ENCODE data around the gene DNAJB13.

The DNAJB13 gene

GRCh38 chr11:73996161-73996747 lies 45.4 kb downstream of the DNAJB13 start:
- ChIA-PET CTCF (interaction anchor here (1.2 kb wide), 1 partner anchor 32 kb away, joined by 5 read pairs; no protein-coding TSS in a partner anchor), POLR2A (ENCODE audit: low non-redundant PET) (no interaction called here)
- DNase-seq (ENCODE audit: low spot score), result no peak
- no peak overlapping the region for H3K27ac ChIP-seq
- TF ChIP-seq CTCF (conservative IDR thresholded peaks at IDR 0.05; ENCODE audit: low read depth), result no peak

GRCh38 chr11:73997120-73997770 lies 46.4 kb downstream of the DNAJB13 start:
- POLR2A ChIA-PET (ENCODE audit: low non-redundant PET), result no interaction called here
- H3K27ac ChIP-seq, result no peak overlapping the region
- no peak for DNase-seq (ENCODE audit: low spot score)
- no peak for TF ChIP-seq CTCF (conservative IDR thresholded peaks at IDR 0.05; ENCODE audit: low read depth)
- CTCF ChIA-PET, result interaction anchor here (0.6 kb wide), 1 partner anchor 29 kb away, joined by 3 read pairs; no protein-coding TSS in a partner anchor

- CTCF ChIA-PET, result interaction anchor here (0.6 to 1.2 kb wide), 4 partner anchors 8 to 232 kb away, joined by 3 to 6 read pairs (median 4); no protein-coding TSS in a partner anchor
- no peak for DNase-seq (ENCODE audit: low spot score)
- no peak for TF ChIP-seq CTCF (conservative IDR thresholded peaks at IDR 0.05; ENCODE audit: low read depth)
- POLR2A ChIA-PET (ENCODE audit: low non-redundant PET), result no interaction called here
- no peak overlapping the region for H3K27ac ChIP-seq
Observed at GRCh38 chr11:73998846-73999575, 48.2 kb downstream of the DNAJB13 start.

- ChIA-PET CTCF (interaction anchor here (0.6 to 1.2 kb wide), 5 partner anchors 8 to 267 kb away, joined by 3 to 6 read pairs (median 3); no protein-coding TSS in a partner anchor), POLR2A (ENCODE audit: low non-redundant PET) (no interaction called here)
- H3K27ac ChIP-seq, result no peak overlapping the region
- no peak for TF ChIP-seq CTCF (conservative IDR thresholded peaks at IDR 0.05; ENCODE audit: low read depth)
- DNase-seq (ENCODE audit: low spot score), result no peak
Observed at GRCh38 chr11:73999581-74000306, 48.9 kb downstream of the DNAJB13 start.

- ChIA-PET CTCF (interaction anchor here (0.7 kb wide), 1 partner anchor 267 kb away, joined by 3 read pairs; no protein-coding TSS in a partner anchor), POLR2A (ENCODE audit: low non-redundant PET) (no interaction called here)
Observed at GRCh38 chr11:74000307-74001133, 49.7 kb downstream of the DNAJB13 start.

More at GRCh38 chr11:74000307-74001133, 49.7 kb downstream of the DNAJB13 start:
- TF ChIP-seq CTCF (conservative IDR thresholded peaks at IDR 0.05; ENCODE audit: low read depth), result no peak
- DNase-seq (ENCODE audit: low spot score), result no peak
- no peak overlapping the region for H3K27ac ChIP-seq
